ACC112 (cell line): Measurements from ENCODE around the gene DMXL1.
"Not testable (repeated sequence)": the region's sequence is repeated elsewhere in the genome, so short reads cannot be mapped to it uniquely, and the experiment has no call there.

ENCODE experiments used
- H2AFZ ChIP-seq: fragments of 200-600 bp; sonication (generic); one replicate; pipeline ENCODE4 v1.6.0; 2017; ENCODE audit warnings: antibody characterized with exemption, low read length; ENCODE audit not compliant: unreplicated experiment
- H3K27ac ChIP-seq: fragments of 200-600 bp; sonication (generic); 2 replicates; pipeline ENCODE4 v1.5.1; 2014; ENCODE audit warnings: low read depth, mild to moderate bottlenecking, antibody characterized with exemption, low read length, moderate library complexity
- H3K27me3 ChIP-seq: fragments of 200-600 bp; sonication (generic); 2 replicates; pipeline ENCODE4 v1.6.1; 2014; ENCODE audit warnings: mild to moderate bottlenecking, antibody characterized with exemption, low read length, moderate library complexity, mixed read lengths; ENCODE audit not compliant: insufficient read depth
- H3K36me3 ChIP-seq: fragments of 200-600 bp; sonication (generic); 2 replicates; pipeline ENCODE4 v1.6.1; 2016; ENCODE audit warnings: mild to moderate bottlenecking, antibody characterized with exemption, low read length, moderate library complexity, mixed read lengths; ENCODE audit not compliant: insufficient read depth
- H3K4me1 ChIP-seq: fragments of 200-600 bp; sonication (generic); one replicate; pipeline ENCODE4 v1.6.1; 2016; ENCODE audit warnings: low read length, mixed read lengths; ENCODE audit not compliant: insufficient read depth, unreplicated experiment, control insufficient read depth
- H3K4me3 ChIP-seq: fragments of 200-600 bp; sonication (generic); 2 replicates; pipeline ENCODE4 v1.5.1; 2014; ENCODE audit warnings: mild to moderate bottlenecking, low read depth, low read length
- H3K79me2 ChIP-seq: fragments of 200-600 bp; sonication (generic); one replicate; pipeline ENCODE4 v1.6.0; 2016; ENCODE audit warnings: low read length; ENCODE audit not compliant: control insufficient read depth, unreplicated experiment, insufficient read depth

The DMXL1 gene

DNA sequence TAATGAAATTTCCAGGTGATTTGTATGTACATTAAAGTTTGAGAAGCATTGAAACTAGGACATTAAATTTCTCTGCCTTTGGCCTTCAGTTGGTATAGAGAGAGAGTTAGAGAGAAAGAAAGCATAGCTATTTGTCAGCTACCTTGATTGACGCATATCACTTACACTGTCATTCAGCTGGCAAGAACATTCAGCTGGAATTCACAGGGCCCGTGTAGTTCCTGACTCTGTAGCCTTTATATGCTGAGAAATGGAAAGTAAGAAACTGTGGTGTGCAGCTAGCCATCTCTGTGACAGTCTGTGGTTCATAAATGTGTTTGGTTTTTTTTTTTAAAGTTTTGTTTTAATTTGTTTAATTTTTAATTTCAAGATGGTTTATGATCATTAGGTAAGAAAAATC lies 58.9 kb downstream of the DMXL1 start:
- Histone ChIP-seq H3K27me3 (no peaks in the 10 kb centered on the region), H3K36me3 (peaks cover 28% of the 10 kb centered on the region), H3K4me3 (no peak overlapping the region), H3K4me1 (no peaks in the 10 kb centered on the region), H3K27ac (no peak overlapping the region), H2AFZ (no peak overlapping the region), H3K79me2 (no peaks in the 10 kb centered on the region)

DNA sequence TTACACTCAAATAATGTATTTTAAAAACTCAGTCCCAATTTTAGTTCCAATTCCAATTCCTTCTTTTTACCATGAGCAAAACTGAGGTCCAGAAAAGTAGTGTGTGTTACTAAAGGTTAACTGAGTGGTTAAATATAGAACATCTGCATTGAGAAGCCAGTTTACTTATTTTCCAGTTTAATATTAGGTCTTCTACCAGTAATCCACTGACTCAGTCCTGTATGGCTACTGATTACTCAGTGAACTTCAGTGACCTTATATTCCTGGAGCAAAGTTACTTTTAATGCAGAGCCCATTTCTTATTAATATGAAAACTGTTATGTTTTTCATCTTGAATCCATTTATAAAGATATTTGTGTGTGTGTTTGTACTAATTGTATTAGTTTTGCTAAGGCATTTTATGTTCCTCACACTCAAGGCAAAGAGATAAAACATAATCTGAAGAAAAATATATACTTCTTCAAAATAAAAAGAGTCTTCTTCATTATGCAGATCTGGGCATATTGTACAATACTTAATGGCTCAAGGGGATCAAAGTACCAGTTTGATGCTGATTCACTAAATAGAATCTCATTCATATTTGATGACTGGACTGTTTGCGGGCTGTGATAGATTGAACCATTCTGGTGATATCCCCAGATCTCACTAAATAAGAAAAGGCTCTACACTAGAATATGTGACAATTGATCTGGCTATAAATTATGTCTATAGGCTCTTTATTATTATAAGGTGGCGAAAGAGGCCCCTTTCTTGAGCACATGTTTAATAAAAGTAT lies 60.8 kb downstream of the DMXL1 start:
- Histone ChIP-seq H3K36me3 (peaks cover 30% of the 10 kb centered on the region), H3K79me2 (no peaks in the 10 kb centered on the region)

DNA sequence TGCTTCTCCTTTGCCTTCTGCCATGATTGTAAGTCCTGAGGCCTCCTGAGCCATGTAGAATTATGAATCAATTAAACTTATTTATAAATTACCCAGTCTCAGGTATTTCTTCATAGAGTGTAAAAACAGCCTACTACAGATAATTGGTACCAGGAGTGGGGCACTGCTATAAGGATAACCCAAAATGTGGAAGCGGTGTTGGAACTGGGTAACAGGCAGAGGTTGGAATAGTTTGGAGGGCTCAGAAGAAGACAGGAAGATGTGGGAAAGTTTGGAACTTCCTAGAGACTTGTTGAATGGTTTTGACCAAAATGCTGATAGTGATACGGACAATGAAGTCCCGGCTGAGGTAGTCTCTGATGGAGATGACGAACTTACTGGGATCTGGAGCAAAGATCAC lies 64.9 kb downstream of the DMXL1 start:
- not testable (repeated sequence) for H2AFZ ChIP-seq, H3K4me3 ChIP-seq, H3K79me2 ChIP-seq, H3K4me1 ChIP-seq, H3K27me3 ChIP-seq, H3K27ac ChIP-seq
- H3K36me3 ChIP-seq: peaks cover 42% of the 10 kb centered on the region

More for the DNA sequence above, 60.8 kb downstream of the DMXL1 start:
- H3K27me3 ChIP-seq: no peaks in the 10 kb centered on the region
- no peaks in the 10 kb centered on the region for H3K4me1 ChIP-seq
- no peak overlapping the region for H3K4me3 ChIP-seq
- no peak overlapping the region for H3K27ac ChIP-seq
- no peak overlapping the region for H2AFZ ChIP-seq

DNA sequence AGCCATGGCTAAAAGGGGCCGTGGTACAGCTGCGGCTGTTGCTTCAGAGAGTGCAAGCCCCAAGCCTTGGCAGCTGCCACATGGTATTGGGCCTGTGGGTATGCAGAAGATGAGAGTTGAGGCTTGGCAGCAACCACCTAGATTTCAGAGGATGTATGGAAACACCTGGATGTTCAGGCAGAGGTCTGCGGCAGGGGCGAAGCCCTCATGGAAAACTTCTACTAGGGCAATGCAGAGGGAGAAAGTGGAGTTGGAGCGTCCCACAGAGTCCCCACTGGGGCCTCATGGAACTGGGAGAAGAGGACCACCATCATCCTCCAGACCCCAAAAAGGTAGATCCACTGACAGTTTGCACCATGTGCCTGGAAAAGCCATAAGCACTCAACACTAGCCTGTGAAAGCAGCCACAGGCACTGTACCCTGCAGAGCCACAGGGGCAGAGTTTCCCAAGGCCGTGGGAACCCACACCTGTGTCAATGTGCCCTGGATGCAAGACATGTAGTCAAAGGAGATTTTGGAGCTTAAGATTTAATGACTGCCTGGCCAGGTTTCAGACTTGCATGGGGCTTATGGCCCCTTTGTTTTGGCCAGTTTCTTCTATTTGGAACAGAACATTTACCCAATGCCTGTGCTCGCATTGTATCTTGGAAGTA lies 65.9 kb downstream of the DMXL1 start:
- Histone ChIP-seq H3K79me2 (no peaks in the 10 kb centered on the region), H3K27me3 (no peaks in the 10 kb centered on the region), H3K27ac (no peak overlapping the region), H3K4me3 (no peak overlapping the region), H3K36me3 (peaks cover 37% of the 10 kb centered on the region), H3K4me1 (no peaks in the 10 kb centered on the region), H2AFZ (no peak overlapping the region)

GRCh38 chr5:119153629-119154028 lies 82.7 kb downstream of the DMXL1 start:
- H2AFZ ChIP-seq: no peak overlapping the region
- H3K79me2 ChIP-seq: no peaks in the 10 kb centered on the region
- no peak overlapping the region for H3K27ac ChIP-seq
- no peak overlapping the region for H3K4me3 ChIP-seq
- no peaks in the 10 kb centered on the region for H3K27me3 ChIP-seq
- peaks cover 25% of the 10 kb centered on the region; the same call in 1 of the 2 replicates for H3K36me3 ChIP-seq
- no peaks in the 10 kb centered on the region for H3K4me1 ChIP-seq

DNA sequence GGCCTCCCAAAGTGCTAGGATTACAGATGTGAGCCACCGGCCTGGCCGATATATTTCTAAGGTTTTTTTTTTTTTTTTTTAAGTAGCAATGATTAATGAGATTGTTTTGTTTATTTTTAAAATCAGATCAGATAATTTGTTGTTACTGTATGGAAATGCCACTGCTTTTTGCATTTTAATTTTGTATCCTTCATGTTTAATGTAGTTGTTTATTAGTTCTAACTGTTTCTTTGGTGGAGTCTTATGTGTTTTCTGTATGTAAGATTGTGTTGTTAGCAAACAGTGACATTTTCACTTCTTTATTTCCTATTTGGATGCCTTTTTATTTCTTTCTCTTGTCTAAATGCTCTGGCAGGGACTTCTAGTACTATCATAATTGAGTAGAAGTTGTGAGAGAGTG lies 87.3 kb downstream of the DMXL1 start:
- H2AFZ ChIP-seq: no peak overlapping the region
- H3K36me3 ChIP-seq: 0 out of 2 replicates have a peak, but pooled peaks cover 13% of the 10 kb centered on the region
- H3K4me3 ChIP-seq: no peak overlapping the region
- no peaks in the 10 kb centered on the region for H3K4me1 ChIP-seq
- H3K79me2 ChIP-seq: no peaks in the 10 kb centered on the region
- H3K27ac ChIP-seq: no peak overlapping the region
- H3K27me3 ChIP-seq: no peaks in the 10 kb centered on the region

- Histone ChIP-seq H3K79me2 (no peaks in the 10 kb centered on the region), H3K36me3 (peaks cover 17% of the 10 kb centered on the region; the same call in 1 of the 2 replicates), H3K27ac (no peak overlapping the region), H3K4me1 (no peaks in the 10 kb centered on the region), H3K27me3 (no peaks in the 10 kb centered on the region), H3K4me3 (no peak overlapping the region), H2AFZ (no peak overlapping the region)
Observed at GRCh38 chr5:119161430-119161829, 90.5 kb downstream of the DMXL1 start.

DNA sequence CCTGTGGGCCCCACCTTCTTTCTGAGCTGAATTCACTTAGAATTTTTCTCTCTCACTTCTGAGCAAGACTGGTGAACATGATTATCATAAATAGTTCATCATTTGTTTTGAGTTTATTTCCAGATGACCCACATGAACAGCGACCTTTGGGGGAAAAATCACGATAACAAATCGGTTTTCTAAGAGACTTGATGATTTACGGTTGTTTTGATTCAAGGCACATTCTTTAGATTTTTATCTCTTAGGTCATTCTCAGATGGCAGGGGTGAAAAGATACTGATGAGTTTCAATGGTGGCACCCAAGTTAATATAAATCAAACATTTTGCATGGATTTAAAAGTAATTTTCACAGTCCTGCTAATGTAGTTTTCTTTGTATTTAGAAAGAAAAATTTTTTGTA lies 95.1 kb downstream of the DMXL1 start:
- no peaks in the 10 kb centered on the region for H3K79me2 ChIP-seq
- no peaks in the 10 kb centered on the region for H3K27me3 ChIP-seq
- H3K36me3 ChIP-seq: peaks cover 11% of the 10 kb centered on the region; the same call in 1 of the 2 replicates
- H3K27ac ChIP-seq: no peak overlapping the region
- no peak overlapping the region for H3K4me3 ChIP-seq
- no peak overlapping the region for H2AFZ ChIP-seq
- no peaks in the 10 kb centered on the region for H3K4me1 ChIP-seq

DNA sequence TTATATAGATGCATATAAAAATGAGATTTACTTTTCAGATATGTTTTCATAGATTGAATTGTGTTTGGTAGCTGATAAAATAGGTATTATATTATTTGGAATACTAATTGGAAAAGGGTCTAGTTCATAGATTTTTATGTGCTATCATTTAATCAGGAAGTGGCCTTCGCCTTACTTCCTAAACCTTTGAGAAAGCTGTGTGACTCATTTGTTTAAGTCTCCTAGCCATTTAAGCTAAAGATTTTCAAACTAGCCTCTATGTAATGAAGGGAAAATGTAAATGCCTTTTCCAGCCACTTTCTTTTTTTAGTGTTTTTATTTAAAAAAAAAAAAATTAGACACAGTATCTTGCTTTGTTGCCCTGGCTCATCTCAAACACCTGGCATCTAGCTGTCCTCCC lies 97.5 kb downstream of the DMXL1 start:
- Histone ChIP-seq H3K4me1 (no peaks in the 10 kb centered on the region), H3K79me2 (no peaks in the 10 kb centered on the region), H2AFZ (no peak overlapping the region), H3K36me3 (peaks cover 11% of the 10 kb centered on the region; the same call in 1 of the 2 replicates), H3K27me3 (no peaks in the 10 kb centered on the region), H3K4me3 (no peak overlapping the region), H3K27ac (no peak overlapping the region)

GRCh38 chr5:119171686-119172085 lies 100.8 kb downstream of the DMXL1 start:
- Histone ChIP-seq H3K27me3 (no peaks in the 10 kb centered on the region), H3K27ac (no peak overlapping the region), H2AFZ (no peak overlapping the region), H3K36me3 (no peaks in the 10 kb centered on the region; the same call in 1 of the 2 replicates), H3K4me3 (no peak overlapping the region), H3K4me1 (no peaks in the 10 kb centered on the region), H3K79me2 (no peaks in the 10 kb centered on the region)
